MG63 (cell line): Measurements from ENCODE around the gene GPR137C. TPM values are rescaled to one million over a fixed set of nuclear protein-coding genes. Genes with fewer than 3 reads are reported as not detected.

Experiments
- DNase-seq: peaks from one replicate; pipeline ENCODE4 v3.0.0-alpha.2; 2020
- H3K27me3 ChIP-seq: fragments of 250-450 bp; sonication (Bioruptor Pico); 2 replicates; pipeline ENCODE4 v1.5.1; 2020; ENCODE audit warnings: mild to moderate bottlenecking, moderate library complexity
- H3K36me3 ChIP-seq: fragments of 250-450 bp; sonication (Bioruptor Pico); 2 replicates; pipeline ENCODE4 v1.5.1; 2020; ENCODE audit warnings: mild to moderate bottlenecking, moderate library complexity
- H3K4me3 ChIP-seq: fragments of 250-450 bp; sonication (Bioruptor Pico); 2 replicates; pipeline ENCODE4 v1.5.1; 2020; ENCODE audit warnings: mild to moderate bottlenecking, moderate library complexity
- H3K9me3 ChIP-seq: fragments of 250-450 bp; sonication (Bioruptor Pico); 2 replicates; pipeline ENCODE4 v1.5.1; 2020; ENCODE audit warnings: mild to moderate bottlenecking, moderate library complexity
- total RNA-seq: library from RNA; depleted of rRNA; stranded (reverse); fragments of >200 nt; shearing (Covaris generic); gene quantifications from 2 replicates; pipeline ENCODE4 v1.2.3, GENCODE V29; 2014; ENCODE audit warnings: low replicate concordance; rRNA removed

The GPR137C gene, protein sequence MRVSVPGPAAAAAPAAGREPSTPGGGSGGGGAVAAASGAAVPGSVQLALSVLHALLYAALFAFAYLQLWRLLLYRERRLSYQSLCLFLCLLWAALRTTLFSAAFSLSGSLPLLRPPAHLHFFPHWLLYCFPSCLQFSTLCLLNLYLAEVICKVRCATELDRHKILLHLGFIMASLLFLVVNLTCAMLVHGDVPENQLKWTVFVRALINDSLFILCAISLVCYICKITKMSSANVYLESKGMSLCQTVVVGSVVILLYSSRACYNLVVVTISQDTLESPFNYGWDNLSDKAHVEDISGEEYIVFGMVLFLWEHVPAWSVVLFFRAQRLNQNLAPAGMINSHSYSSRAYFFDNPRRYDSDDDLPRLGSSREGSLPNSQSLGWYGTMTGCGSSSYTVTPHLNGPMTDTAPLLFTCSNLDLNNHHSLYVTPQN
- total RNA-seq, result 0.81 and 1.1 TPM in 2 replicates

DNA sequence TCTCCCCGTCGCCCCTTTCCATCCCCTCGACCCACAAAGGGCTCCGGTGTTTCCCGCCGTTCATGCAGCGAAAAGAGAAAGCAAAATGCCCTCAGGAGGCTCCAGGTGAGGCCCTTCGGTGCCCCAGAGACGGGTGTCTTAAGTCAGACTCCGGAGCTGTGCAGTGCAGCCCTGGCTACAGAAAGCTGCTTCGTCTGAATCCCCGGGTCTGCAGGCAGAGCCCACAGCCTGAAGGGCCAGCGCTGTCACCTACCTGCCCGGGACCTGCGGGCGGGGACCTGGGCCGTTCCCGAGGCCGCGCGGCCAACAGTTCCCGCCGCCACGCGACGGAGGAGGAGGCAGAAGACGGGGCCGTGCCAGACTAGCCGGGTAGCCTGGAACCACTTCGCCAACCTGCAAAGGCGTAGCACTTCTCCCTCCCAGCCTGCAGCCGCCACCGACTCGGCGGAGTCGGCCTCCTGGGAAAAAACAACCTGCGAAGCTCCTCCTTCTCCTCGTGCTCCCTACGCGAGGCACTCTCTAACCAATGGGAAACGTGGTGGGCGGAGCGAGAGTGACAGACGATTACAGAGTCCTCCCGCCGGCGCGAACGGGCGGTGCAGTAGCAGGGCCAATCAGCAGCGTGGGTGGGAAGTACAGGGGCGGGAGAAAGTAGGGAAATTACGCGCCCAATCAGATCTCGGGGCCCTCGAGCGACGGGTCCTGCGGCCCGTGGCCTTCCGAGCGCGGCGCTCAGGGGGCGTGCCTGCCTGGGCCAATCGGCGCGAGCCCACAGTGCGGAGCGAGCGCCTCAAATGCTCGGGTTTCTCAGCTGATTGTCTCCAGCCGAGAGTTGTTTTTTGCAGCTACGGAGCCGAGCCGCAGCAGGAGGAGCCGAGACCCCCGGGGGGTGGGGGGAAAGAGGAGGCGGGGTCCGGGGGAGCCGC is at the start of gene GPR137C, which contains the start of gene TXNDC16:
Gene GPR137C (plus strand): TSS at position 774 of the 926 bp plus-strand sequence. CDS start 312 bp downstream, outside the sequence.
Gene TXNDC16 (minus strand): TSS at position 443 of the 926 bp plus-strand sequence. CDS start 8,948 bp downstream, outside the sequence.
- H3K4me3 ChIP-seq, result peak within 1 kb of the TSS; percentile 70
- H3K9me3 ChIP-seq, result no peaks in the 10 kb centered on the region
- H3K27me3 ChIP-seq, result no peaks in the 10 kb centered on the region
- peak; percentile 98 for DNase-seq
- no peaks in the 10 kb centered on the region for H3K36me3 ChIP-seq

DNA sequence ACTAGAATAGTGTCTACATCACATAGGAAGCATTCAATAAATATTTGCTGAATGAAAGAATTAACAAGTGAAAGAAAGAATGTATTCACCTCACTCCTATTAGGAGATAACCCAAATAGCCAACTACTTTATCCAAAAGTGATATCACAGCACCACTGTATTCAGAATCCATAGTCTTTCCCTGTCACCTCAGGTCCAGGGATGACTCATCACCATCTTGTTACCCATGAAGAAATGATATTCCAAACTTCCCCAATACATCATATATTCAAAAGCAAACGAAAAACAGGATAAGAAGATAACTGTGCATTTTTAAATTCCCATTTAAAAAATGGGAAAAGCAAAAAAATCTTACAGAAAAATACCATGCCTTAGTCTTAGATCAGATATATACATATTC is 39.4 kb upstream of the GPR137C start:
- Histone ChIP-seq H3K36me3 (no peaks in the 10 kb centered on the region), H3K4me3 (no peak overlapping the region), H3K9me3 (no peaks in the 10 kb centered on the region), H3K27me3 (no peaks in the 10 kb centered on the region)
- no peak for DNase-seq

GRCh38 chr14:52514046-52514811 is 38.4 kb upstream of the GPR137C start:
- Histone ChIP-seq H3K27me3 (no peaks in the 10 kb centered on the region), H3K4me3 (no peak overlapping the region), H3K36me3 (no peaks in the 10 kb centered on the region), H3K9me3 (no peaks in the 10 kb centered on the region)
- DNase-seq, result no peak

GRCh38 chr14:52522033-52522432 is 30.6 kb upstream of the GPR137C start:
- DNase-seq, result no peak
- Histone ChIP-seq H3K9me3 (no peaks in the 10 kb centered on the region), H3K27me3 (no peaks in the 10 kb centered on the region), H3K4me3 (no peak overlapping the region), H3K36me3 (no peaks in the 10 kb centered on the region)

- H3K9me3 ChIP-seq, result no peaks in the 10 kb centered on the region
- DNase-seq, result no peak
- no peaks in the 10 kb centered on the region for H3K27me3 ChIP-seq
- no peaks in the 10 kb centered on the region for H3K36me3 ChIP-seq
- no peak overlapping the region for H3K4me3 ChIP-seq
These were observed 29.9 kb upstream of the GPR137C start for GRCh38 chr14:52522581-52523345.

- no peaks in the 10 kb centered on the region for H3K9me3 ChIP-seq
- no peaks in the 10 kb centered on the region for H3K36me3 ChIP-seq
- no peak for DNase-seq
- no peak overlapping the region for H3K4me3 ChIP-seq
- no peaks in the 10 kb centered on the region for H3K27me3 ChIP-seq
These were observed 25.6 kb upstream of the GPR137C start for GRCh38 chr14:52527052-52527451.

- no peak overlapping the region for H3K4me3 ChIP-seq
- no peaks in the 10 kb centered on the region for H3K27me3 ChIP-seq
- H3K9me3 ChIP-seq, result no peaks in the 10 kb centered on the region
- H3K36me3 ChIP-seq, result no peaks in the 10 kb centered on the region
- DNase-seq, result no peak
These were observed 21.2 kb upstream of the GPR137C start for GRCh38 chr14:52531481-52531880.

DNA sequence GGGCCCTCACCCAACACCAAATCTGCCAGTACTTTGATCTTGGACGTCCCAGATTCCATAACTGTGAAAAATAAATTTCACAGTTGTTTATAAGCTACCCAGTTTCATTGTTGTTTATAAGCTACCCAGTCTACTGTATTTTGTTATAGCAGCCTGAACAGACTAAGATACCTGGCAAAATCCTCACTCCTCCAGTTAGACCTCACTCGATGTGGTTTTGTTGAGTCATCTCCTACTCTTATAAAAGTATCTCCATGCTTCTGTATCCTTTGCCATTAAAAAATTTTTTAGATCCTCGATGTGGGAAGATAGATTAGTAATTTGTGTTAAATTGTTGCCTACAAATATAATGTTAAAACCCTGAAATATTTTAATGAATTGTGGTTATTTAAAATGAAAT is 16.4 kb upstream of the GPR137C start:
- H3K9me3 ChIP-seq, result no peaks in the 10 kb centered on the region
- H3K36me3 ChIP-seq, result no peaks in the 10 kb centered on the region
- H3K27me3 ChIP-seq, result no peaks in the 10 kb centered on the region
- H3K4me3 ChIP-seq, result no peak overlapping the region
- no peak for DNase-seq

GRCh38 chr14:52538623-52539022 is 14.0 kb upstream of the GPR137C start:
- H3K36me3 ChIP-seq, result no peaks in the 10 kb centered on the region
- no peak for DNase-seq
- no peak overlapping the region for H3K4me3 ChIP-seq
- no peaks in the 10 kb centered on the region for H3K27me3 ChIP-seq
- no peaks in the 10 kb centered on the region for H3K9me3 ChIP-seq

GRCh38 chr14:52545584-52546317 is 6.9 kb upstream of the GPR137C start:
- Histone ChIP-seq H3K27me3 (no peaks in the 10 kb centered on the region), H3K36me3 (no peaks in the 10 kb centered on the region)

DNA sequence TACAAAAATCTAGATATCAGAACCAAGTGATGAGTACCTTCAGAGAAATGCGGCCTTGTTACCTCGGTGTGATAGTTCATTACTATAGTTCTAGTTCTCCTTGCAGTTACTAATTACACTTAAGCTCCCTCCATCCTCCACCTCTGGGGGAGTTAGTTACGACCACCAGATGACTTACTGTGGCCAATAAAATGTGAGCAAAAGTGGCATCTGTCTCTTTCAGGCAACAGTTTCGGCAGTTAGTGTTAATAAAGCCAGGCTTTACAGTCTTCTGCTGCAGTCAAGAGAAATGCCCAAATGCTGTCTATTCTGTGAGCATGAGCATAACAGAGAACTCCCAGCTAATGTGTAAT is 6.3 kb upstream of the GPR137C start:
- Histone ChIP-seq H3K36me3 (no peaks in the 10 kb centered on the region), H3K4me3 (no peak overlapping the region), H3K27me3 (no peaks in the 10 kb centered on the region), H3K9me3 (no peaks in the 10 kb centered on the region)
- DNase-seq, result no peak

More at GRCh38 chr14:52545584-52546317, 6.9 kb upstream of the GPR137C start:
- Histone ChIP-seq H3K4me3 (no peak overlapping the region), H3K9me3 (no peaks in the 10 kb centered on the region)
- no peak for DNase-seq

DNA sequence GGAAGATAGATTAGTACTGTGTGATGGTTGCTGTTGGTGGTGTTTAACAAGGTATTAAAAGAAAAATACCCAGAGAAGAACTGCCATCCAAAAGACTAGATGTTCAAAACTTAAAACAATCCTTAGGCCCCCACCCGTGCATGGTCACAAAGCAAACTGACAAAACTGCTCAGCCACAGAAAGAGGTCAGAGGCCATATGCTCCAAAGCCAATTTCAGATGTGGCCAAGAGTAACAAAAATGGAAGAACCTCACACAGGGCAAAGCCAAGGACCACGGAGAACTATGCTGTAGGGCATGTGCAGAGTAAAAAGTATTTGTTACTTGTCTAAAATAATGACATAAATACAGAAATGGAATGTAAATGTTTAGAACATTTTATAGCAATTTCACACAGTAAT is 5.6 kb upstream of the GPR137C start:
- Histone ChIP-seq H3K9me3 (no peaks in the 10 kb centered on the region), H3K36me3 (no peaks in the 10 kb centered on the region), H3K27me3 (no peaks in the 10 kb centered on the region), H3K4me3 (no peak overlapping the region)
- DNase-seq, result no peak

GRCh38 chr14:52547526-52547925 is 5.1 kb upstream of the GPR137C start:
- no peak for DNase-seq
- no peak overlapping the region for H3K4me3 ChIP-seq
- H3K36me3 ChIP-seq, result no peaks in the 10 kb centered on the region
- H3K9me3 ChIP-seq, result no peaks in the 10 kb centered on the region
- H3K27me3 ChIP-seq, result no peaks in the 10 kb centered on the region

GRCh38 chr14:52550661-52551060 is 2.0 kb upstream of the GPR137C start:
- Histone ChIP-seq H3K27me3 (no peaks in the 10 kb centered on the region), H3K36me3 (no peaks in the 10 kb centered on the region)

GRCh38 chr14:52551205-52551604 is 1.4 kb upstream of the GPR137C start:
- DNase-seq, result no peak
- H3K36me3 ChIP-seq, result no peaks in the 10 kb centered on the region
- H3K4me3 ChIP-seq, result peak overlapping the region; percentile 70; the same call in 1 of the 2 replicates
- H3K9me3 ChIP-seq, result no peaks in the 10 kb centered on the region
- H3K27me3 ChIP-seq, result no peaks in the 10 kb centered on the region

More at GRCh38 chr14:52550661-52551060, 2.0 kb upstream of the GPR137C start:
- H3K4me3 ChIP-seq, result no peak overlapping the region
- H3K9me3 ChIP-seq, result no peaks in the 10 kb centered on the region
- no peak for DNase-seq
